Prostate gland (tissue), 2 donors: ENCODE results near the gene STUM.

Source experiments
- CTCF ChIP-seq, 4 experiments: fragments of 200-600 bp in 2 of 4; fragments of 450-650 bp in 2 of 4; sonication (generic) in 2 of 4; IDR thresholded peaks; 1 replicate in 3 of 4; 2 replicates in 1 of 4; pipeline ENCODE4 v1.5.1; 2016 to 2019; ENCODE audit warnings: antibody characterized with exemption in 4 of 4, mild to moderate bottlenecking in 2 of 4, moderate library complexity in 2 of 4
- POLR2A ChIP-seq: fragments of 450-650 bp; IDR thresholded peaks from one replicate; pipeline ENCODE4 v1.6.1; 2016; ENCODE audit warnings: antibody characterized with exemption, mild to moderate bottlenecking
- POLR2AphosphoS5 ChIP-seq: sonication (generic); formaldehyde crosslinking; IDR thresholded peaks from one replicate; pipeline ENCODE4 v1.6.1; 2017; ENCODE audit warnings: antibody characterized with exemption

- TF ChIP-seq POLR2A (no peak), CTCF (IDR thresholded peaks at IDR 0.05) (no peak), POLR2AphosphoS5 (peak; percentile 9)
Observed at GRCh38 chr1:226656601-226657277, 108.2 kb downstream of the STUM start.
